8988T (cell line): ENCODE data around the gene H2AZ2.
A peak's percentile ranks its signal among the peaks of the same experiment; 100 is the strongest.
"Not testable (repeated sequence)": the region's sequence is repeated elsewhere in the genome, so short reads cannot be mapped to it uniquely, and the experiment has no call there.

ENCODE experiments used
- DNase-seq: peaks from one replicate; pipeline ENCODE4 v3.0.0; 2011

H2AZ2 gene

DNA sequence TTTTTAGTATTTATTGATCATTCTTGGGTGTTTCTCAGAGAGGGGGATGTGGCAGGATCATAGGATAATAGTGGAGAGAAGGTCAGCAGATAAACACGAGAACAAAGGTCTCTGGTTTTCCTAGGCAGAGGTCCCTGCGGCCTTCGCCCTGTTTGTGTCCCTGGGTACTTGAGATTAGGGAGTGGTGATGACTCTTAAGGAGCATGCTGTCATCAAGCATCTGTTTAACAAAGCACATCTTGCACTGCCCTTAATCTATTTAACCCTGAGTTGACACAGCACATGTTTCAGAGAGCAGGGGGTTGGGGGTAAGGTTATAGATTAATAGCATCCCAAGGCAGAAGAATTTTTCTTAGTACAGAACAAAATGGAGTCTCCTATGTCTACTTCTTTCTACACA lies 22.4 kb upstream of the H2AZ2 start:
- not testable (repeated sequence) for DNase-seq

DNA sequence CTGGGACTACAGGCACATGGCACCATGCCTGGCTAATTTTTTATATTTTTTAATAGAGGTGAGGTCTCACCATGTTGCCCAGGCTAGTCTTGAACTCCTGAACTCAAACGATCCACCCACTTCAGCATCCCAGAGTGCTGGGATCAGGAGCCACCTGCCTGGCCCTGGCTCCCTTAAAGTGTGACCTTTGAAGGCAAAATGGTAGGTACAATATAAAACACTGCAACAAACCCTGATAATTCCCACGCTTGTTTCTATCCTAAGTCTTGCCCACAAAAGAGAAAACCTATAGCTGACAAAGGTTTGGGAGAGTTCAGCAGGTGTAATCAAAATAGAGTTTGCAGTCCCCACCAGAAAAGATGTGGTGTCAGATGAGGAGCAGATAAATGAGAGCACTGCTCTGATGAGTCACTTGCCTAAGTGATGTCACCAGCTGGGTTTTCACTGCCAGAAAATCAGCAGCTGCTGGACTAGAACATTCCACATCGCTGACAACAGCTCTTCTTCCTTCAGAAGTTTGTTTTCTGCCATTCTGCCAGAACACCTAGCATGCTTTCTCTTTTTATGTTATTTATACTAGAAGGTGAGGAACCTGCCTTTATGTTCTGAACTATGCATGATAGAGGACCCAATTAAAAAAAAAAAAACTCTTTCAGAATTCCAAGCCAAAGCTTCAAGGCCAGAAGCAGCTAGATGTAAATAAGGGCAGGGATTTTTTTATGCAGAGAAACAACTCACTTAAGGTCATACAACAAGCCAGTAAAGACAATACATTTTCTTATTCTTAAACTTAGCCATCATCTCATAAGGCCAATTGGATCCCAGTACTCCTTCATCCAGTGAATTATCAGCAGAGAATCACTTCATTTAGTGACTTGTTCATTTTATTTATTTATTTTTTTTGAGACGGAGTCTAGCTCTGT lies 19.4 kb upstream of the H2AZ2 start:
- DNase-seq = no peak

DNA sequence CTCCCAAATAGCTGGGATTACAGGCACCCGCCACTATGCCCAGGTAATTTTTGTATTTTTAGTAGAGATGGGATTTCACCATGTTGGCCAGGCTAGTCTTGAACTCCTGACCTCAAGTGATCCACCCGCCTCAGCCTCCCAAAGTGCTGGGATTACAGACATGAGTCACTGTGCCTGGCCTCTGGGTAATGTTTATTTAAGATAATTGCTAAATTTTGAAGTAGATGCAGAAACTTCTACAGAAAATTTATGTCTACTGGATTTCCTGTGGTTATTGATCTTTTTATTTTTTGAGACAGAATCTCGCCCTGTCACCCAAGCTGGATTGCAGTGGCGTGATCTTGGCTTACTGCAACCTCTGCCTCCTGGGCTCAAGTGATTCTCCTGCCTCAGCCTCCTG lies 14.1 kb upstream of the H2AZ2 start:
- not testable (repeated sequence) for DNase-seq

DNA sequence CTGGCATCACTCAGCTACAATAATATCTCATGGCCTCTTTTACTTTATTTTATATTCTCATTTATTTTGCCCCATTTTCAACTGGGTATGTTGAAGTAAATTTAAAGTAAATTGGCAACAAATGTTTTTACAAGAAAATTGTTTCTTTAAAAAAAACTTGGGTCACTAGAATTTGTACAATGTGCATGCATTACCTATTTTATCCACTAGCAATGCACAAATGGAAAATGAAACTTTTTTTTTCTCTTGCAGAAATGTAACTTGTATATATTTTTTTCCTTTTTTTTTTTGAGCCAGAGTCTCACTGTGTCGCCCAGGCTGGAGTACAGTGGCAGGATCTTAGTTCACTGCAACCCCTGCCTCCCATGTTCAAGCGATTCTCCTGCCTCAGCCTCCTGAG lies 10.3 kb upstream of the H2AZ2 start:
- no peak for DNase-seq

DNA sequence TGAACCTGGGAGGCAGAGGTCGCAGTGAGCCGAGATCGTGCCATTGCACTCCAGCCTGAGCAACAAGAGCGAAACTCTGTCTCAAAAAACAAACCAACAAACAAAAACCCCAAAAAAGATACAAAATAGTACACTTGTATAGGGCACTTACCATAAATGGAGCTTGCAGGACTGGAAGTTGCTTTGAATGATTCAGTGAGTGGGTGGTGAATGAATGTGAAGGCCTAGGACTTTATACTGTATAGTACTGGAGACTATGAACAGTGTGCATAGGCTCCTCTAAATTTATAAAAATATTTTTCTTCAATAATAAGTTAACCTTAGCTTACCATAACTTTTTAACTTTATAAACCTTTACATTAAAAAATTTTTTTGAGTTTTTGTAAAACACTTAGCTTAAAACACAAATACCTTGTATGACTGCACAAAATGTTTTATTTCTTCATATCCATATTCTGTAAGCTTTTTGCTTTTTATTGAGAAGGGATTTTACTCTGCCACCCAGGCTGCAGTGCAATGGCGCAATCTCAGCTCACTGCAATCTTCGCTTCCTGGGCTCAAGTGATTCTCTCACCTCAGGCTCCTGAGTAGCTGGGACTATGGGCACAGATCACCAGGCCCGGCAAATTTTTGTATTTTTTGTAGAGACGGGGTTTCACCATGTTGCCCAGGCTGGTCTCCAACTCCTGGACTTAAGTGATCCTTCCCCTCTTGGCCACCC lies 6.9 kb upstream of the H2AZ2 start:
- DNase-seq = no peak

DNA sequence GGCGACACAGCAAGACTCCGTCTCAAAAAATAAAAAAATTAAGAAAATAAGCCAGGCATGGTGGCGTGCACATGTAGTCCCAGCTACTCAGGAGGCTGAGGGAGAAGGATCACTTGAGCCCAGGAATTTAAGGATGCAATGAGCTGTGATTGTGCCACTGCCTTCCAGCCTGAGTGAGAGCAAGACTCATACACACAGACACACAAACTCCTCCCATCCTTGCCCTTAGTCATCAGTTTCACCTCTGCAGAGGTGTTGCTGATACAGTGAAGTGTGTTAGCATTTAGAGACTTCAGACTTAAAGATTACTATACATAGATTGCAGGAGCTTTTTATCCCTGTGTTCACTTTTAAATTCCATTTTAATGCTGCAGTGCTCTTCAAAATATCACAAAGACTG lies 5.5 kb upstream of the H2AZ2 start:
- no peak for DNase-seq

DNA sequence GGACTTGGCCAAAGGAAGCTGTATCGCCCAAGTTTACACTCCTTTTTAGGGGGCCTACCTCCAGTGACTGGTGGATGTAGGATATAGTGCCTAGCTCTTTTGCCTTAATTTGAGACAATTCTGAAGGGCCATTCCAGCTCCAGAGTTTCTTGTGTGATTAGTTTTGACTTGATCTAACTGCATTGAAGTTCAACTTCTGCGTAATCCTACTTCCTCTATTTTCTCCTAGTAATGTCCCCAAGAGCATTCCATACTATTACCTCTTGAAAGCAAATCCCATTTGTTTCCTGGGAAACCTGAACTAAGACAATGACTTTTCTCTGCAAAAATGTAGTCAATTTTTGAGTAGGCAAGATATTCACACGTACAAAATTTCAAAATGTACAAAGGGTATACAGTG lies 4.7 kb upstream of the H2AZ2 start:
- no peak for DNase-seq

DNA sequence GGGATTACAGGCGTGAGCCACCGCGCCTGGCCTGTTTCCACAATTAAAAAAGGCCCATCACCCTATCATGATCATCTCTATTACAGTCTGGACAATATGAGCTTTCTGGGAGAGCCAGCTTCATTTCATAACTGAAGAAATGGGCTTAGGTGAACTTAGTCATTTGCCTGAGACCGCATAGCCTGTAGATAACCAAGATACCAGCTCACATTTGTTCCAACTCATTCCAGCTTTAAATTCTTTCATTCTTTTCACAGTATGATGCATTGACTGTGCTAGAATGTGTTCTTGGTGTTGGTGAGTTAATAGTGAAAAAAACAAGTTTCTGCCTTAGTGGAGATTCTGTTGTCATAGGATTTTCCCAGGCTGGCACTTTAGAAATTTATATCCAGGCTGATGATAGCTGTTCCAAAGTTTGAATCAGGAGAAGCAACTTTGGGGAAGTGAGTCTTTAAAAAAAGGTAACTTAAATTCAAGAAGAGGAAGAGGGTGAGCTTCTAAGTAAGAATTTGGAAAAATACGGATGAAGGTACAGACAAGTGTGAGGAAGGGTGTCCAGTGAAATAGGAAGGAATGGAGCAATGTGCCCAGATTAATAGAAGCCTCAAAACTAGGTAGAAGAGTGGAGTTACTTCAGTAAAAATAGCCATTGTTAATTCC lies 2.1 kb upstream of the H2AZ2 start:
- no peak for DNase-seq

DNA sequence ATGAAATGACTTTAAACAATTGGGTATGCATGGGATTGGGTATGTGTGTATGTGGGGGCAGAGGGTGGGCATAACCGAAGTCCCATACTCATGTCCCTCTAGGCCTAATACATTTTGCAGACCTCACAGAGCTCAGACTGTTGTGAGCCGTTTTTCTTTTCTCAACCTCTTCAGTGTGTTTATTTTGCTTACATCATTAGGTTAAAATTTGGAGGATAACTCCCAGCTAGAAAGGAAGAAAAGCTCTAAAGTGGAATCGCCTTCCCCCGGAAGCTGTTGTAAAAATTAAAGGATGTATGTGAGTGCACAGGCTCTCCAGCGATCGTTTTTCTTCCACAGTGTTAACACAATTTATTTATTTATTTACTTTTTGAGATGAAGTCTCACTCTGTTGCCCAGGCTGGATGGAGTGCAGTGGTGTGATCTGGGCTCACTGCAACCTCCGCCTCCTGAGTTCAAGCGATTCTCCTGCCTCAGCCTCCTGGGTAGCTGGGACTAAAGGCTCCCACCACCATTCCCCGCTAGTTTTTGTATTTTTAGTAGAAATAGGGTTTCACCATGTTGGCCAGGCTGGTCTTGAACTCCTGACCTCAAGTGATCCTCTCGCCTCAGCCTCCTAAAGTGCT lies 1.5 kb upstream of the H2AZ2 start:
- DNase-seq = no peak

DNA sequence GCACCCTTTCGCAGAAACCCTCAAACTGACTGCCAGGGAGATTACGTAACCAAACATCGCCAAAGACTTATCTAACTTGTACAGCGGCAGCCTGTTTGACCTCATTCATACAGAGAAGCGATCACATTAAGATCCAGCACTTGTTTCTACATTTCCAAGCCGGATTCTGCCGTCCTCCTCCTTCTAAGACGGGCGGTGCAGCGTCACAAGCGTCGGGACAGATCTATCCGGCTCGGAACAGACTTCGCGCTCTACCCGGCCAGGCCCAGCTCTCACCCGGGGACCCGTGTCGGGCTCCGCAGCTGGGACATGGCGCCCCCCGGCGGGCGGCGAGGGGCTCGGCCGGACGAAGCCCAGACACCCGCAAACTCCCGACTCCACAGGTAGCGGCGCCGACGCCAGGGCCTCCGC lies 373 bp downstream of the H2AZ2 start:
- peak; percentile 67 for DNase-seq

DNA sequence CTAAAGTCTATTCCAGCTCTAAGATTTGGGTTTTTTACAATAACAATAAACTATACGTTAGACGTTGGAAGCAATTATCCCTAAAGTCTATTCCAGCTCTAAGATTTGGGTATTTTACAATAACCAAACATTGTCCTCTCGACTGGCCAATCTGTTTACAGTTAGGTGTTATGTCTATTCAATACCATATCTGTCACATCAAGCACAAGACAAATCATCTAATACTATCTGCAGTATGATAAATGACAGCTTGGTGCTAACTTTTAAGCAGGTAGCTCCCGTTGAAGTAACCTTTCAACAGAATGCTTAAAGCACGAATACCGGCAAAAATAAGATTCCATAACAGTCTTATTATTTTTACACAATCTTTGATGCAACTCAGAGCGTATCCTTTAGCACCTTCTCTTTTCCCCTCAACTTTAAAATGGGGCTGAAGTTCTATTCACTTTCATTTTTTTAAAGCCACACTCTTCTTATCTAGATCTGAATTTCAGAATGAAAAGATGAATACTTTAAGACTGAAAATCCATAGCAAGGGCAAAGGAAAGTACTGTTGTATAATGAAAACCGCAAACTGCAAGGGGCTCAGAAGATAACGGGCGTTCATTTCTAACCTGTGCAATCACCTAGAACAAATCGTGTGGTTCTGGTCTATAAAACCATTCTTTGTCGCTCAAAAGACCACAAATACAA lies 925 bp downstream of the H2AZ2 start:
- DNase-seq = no peak

DNA sequence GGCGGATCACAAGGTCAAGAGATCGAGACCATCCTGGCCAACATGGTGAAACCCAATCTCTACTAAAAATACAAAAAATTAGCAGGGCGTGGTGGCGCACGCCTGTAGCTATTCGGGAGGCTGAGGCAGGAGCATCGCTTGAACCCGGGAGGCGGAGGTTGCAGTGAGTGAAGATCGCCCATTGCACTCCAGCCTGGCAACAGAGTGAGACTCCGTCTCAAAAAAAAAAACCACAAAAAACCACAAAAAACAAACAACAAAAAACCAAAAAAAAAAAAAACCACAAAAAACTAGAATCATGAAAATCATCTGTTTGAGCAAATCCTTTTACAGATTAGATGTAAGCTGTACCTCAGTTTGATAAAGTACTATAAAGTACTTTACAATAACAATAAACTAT lies 1.5 kb downstream of the H2AZ2 start:
- not testable (repeated sequence) for DNase-seq

DNA sequence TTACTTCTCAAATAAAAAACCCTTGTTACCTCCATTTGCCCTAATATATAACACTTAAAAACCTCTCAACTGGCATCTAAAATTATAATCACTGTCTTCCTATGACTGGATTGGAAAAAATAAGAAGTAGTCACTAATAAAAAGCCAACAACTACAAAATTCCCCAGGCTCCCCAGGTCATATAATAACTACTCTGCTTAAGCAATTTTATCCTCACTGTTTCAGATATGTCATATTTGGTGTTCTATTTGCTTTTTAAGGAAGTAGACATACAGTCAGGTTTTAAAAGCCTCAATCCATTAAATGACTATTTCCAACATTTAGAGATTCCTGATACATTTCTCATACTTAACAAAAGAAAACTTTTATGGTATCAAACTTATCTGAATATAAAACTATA lies 2.4 kb downstream of the H2AZ2 start:
- DNase-seq = no peak

DNA sequence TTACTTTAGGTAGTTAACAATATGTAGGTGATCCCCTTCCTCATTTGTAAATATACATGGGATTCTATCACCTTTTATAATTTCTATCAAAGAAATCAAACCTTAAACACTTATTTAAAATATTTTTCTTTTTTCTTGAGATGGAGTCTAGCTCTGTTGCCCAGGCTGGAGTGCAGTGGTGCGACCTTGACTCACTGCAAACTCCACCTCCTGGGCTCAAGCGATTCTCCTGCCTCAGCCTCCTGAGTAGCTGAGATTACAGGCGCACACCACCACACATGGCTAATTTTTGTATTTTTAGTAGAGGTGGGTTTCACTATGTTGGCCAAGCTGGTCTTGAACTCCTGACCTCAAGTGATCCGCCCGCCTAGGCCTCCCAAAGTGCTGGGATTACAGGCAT lies 4.4 kb downstream of the H2AZ2 start:
- not testable (repeated sequence) for DNase-seq

DNA sequence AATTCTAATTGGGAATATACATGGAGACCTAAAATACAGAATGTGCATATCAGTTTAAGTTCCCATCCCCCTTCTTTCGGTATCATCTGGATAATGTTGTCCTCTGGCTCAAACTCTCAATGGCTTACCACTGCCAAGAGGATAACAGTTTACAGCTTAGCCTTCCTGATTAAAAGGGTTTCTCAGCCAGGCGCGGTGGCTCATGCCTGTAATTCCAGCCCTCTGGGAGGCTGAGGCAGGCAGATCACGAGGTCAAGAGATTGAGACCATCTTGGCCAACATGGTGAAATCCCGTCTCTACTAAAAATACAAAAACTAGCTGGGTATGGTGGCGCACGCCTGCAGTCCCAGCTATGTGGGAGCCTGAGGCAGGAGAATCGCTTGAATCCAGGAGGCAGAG lies 5.2 kb downstream of the H2AZ2 start:
- not testable (repeated sequence) for DNase-seq

DNA sequence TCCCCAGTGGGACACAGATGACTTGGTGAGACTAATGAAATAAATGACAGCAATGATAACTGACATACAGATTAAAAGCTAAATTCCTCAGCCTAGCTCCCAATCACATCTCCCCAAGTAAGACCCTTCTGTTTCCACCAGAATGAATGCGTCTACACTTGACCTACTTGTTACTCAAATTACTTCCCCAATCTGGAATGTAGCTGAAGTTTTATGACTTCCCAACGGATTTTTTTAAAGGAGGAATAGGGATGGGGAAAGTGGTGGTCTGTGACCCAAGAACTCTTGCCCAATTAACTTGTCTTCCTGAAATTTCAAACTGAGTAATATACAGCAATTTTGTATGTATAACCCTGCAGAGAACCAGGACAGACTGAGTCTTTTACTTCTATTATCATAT lies 9.1 kb downstream of the H2AZ2 start:
- DNase-seq = no peak

DNA sequence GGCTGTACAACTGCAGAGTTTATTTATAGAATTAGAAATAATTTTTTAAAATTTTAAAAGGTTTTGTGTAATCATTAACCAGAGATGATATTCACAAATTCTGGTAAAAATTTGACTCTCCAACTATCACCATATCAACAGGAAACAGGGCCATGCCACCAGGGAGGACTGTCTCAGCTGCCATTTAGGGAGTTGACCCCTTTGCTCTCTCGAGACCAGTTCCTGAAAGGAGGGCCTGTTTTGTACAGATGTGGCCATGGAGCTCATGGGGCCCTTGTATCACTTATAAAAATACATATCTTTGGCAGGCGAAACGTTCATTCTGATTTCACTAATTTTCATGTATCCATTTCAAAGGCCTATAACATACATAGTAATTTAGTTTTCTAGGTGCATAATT lies 20.3 kb downstream of the H2AZ2 start:
- DNase-seq = no peak

DNA sequence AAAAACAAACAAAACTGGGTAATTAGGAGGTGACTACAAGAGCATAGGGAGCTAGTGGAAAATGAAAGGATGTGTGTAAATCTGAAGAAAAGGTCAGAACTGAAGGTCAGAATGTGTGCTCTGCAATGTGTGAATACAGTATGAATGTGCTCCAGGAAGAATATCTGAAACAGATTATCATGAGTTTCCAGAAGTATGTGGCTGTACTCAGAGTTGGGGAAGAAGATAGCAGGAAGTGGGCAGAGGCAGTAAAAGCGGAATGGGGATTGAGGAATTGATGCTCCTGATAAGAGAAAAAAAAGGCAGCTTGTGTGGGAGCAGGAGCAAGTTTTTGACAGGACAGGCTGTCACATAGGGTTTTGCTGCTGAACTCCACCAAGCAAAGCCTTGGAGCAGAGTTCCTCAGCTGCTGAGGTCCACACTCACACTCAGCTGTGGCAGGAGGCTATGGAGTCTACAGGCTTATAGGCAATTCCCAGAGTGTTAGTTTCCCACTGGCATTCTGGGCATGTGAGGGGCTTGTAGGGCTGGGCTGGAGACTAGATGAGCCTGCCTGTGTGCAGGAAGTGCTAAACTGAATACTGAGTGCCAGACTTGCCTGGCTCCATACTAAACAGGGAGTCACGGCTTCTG lies 22.9 kb downstream of the H2AZ2 start:
- no peak for DNase-seq

DNA sequence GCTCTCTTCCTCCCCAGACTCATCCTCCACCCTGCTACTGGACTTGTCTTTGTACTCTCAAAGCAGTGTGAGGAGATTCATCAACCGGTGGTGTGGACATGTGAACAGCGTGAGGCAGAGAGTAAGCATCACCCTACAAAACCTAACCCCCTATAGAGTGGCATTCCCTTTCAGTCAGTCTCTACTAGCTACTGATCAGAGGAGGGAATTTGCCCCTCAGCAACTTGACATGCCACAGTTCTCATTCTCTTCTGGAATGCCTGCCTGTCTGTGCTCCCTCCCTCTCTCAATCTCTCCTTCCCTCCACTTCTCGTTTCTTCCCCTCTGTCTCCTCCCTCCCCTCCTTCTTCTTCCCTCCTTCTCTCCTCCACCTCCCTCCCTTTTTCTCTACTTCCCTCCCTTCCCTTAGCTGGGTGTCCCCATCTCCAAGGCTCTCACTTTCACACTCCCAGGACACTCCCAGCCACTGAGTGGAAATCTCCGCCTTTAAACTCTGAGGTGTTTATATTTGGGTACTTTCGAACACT lies 24.6 kb downstream of the H2AZ2 start:
- no peak for DNase-seq

DNA sequence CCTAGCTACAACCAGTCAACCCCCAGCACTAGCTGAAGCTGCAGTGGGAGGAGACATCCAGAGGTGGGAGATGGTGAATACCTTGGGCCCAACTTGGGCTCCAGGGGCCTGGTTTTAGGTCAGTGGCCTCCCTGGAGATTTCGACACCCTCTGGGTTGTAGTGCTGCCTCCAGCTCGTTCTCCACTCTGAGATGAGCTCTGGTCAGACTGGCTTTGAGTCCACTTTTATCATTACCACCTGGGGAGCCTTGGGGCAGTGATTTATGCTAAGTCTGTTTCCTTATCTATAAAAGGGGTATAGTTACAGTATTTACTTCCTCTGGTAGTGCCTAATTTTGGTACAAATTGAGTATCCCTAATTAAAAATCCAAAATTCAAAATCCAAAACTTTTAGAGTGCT lies 28.6 kb downstream of the H2AZ2 start:
- no peak for DNase-seq

DNA sequence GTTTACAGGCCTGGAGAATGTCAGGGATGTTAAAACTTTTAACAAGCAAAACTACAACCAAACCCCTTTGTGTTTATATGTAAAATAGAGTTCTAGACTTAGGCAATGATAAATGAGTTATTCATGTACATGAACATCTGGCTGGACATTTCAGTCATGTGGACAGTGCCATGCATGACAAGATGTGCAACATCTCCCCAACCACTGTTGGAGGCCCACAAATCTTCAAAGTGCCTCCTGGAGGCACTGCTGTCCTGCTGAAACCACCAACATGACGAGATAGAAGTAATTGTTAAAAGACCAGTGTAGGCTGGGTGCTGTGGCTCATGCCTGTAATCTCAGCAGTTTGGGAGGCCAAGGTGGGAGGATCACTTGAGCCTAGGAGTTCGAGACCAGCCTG lies 33.0 kb downstream of the H2AZ2 start:
- no peak for DNase-seq

DNA sequence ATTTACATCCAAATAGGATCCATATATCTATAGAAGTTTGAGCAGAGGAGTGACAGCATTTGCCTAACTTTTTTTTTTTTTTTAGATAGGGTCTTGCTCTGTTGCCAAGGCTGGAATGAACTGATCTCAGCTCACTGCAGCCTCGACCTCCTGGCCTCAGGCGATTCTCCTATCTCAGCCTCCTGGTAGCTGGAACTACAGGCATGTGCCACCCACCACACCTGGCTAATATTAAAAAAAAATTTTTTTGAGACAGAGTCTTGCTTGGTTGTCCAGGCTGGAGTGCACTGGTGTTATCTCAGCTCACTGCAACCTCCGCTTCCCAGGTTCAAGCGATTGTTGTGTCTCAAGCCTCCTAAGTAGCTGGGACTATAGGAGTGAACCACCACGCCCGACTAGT lies 36.3 kb downstream of the H2AZ2 start:
- DNase-seq = no peak
